Stimulated activated CD8-positive, alpha-beta memory T cell treated with anti-CD3 and anti-CD28 coated beads, Interleukin-7, amount 100 ng/mL, for 4 hours (primary cell): ENCODE results near the gene CSMD2.
"Not testable (repeated sequence)": the region's sequence is repeated elsewhere in the genome, so short reads cannot be mapped to it uniquely, and the experiment has no call there.

Experiments
- DNase-seq, 2 donors: peaks; one replicate each; pipeline ENCODE4 v3.0.0-alpha.2; 2020; ENCODE audit warnings: low read depth in 2 of 2

CSMD2 gene

GRCh38 chr1:33548319-33548718 lies 616.7 kb downstream of the CSMD2 start:
- DNase-seq, result no peak

GRCh38 chr1:33547576-33547975 lies 617.5 kb downstream of the CSMD2 start:
- DNase-seq, result no peak

GRCh38 chr1:33541966-33542365 lies 623.1 kb downstream of the CSMD2 start:
- DNase-seq, result no peak

GRCh38 chr1:33537885-33538284 lies 627.1 kb downstream of the CSMD2 start:
- no peak for DNase-seq

- no peak for DNase-seq
Measured at GRCh38 chr1:33535334-33535733, 629.7 kb downstream of the CSMD2 start.

GRCh38 chr1:33532936-33533335 lies 632.1 kb downstream of the CSMD2 start:
- DNase-seq, result no peak

- no peak for DNase-seq
Measured at GRCh38 chr1:33532250-33532649, 632.8 kb downstream of the CSMD2 start.

GRCh38 chr1:33529957-33530356 lies 635.1 kb downstream of the CSMD2 start:
- DNase-seq, result no peak

- no peak for DNase-seq
Measured at GRCh38 chr1:33527934-33528333, 637.1 kb downstream of the CSMD2 start.

- DNase-seq, result no peak
Measured at GRCh38 chr1:33524586-33524985, 640.4 kb downstream of the CSMD2 start.

GRCh38 chr1:33519240-33519884 lies 645.7 kb downstream of the CSMD2 start:
- DNase-seq, result no peak

GRCh38 chr1:33517596-33518250 lies 647.3 kb downstream of the CSMD2 start:
- DNase-seq, result no peak

- no peak for DNase-seq
Measured at GRCh38 chr1:33516891-33517567, 648.0 kb downstream of the CSMD2 start.

GRCh38 chr1:33516428-33516827 lies 648.6 kb downstream of the CSMD2 start:
- DNase-seq, result no peak

GRCh38 chr1:33515607-33516006 lies 649.4 kb downstream of the CSMD2 start:
- DNase-seq, result no peak

- no peak for DNase-seq
Measured at GRCh38 chr1:33515112-33515511, 649.9 kb downstream of the CSMD2 start.

- DNase-seq, result no peak
Measured at GRCh38 chr1:33512226-33513011, 652.6 kb downstream of the CSMD2 start.

- DNase-seq, result not testable (repeated sequence)
Measured at GRCh38 chr1:33509276-33509675, 655.8 kb downstream of the CSMD2 start.

- DNase-seq, result no peak
Measured at GRCh38 chr1:33508151-33508550, 656.9 kb downstream of the CSMD2 start.

- no peak for DNase-seq
Measured at GRCh38 chr1:33507661-33508060, 657.4 kb downstream of the CSMD2 start.

- DNase-seq, result no peak
Measured at GRCh38 chr1:33503506-33503905, 661.5 kb downstream of the CSMD2 start.

GRCh38 chr1:33502726-33503125 lies 662.3 kb downstream of the CSMD2 start:
- no peak for DNase-seq
